Inflammatory macrophage (primary cell): Measurements from ENCODE around the gene TRABD2A.

Experiments used
- DNase-seq, 2 donors: peaks; one replicate each; pipeline ENCODE4 v3.0.0-alpha.2; 2020 to 2022

The TRABD2A gene

GRCh38 chr2:84815146-84815545, 65.7 kb downstream of the TRABD2A start:
- DNase-seq: no peak

GRCh38 chr2:84811839-84812431, 68.9 kb downstream of the TRABD2A start:
- no peak for DNase-seq

DNA sequence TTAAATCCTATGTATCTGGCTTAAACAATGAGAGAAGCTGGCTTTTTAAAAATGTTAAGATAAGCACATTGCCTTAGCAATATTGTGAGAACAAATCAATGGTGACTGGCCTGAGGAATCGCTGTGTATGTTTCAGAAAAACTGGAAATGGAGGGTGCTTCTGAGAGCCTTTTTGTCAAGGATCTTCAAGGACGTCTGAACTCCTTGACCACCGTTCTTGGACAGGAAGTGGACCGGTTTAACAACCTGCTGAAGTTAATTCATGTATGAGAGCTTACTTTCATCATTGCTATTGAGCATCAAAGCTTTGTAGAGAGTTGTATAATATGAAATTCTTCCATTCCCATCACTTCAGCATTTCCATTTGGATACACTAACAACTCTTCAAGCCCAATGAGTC, 72.6 kb downstream of the TRABD2A start:
- no peak for DNase-seq

GRCh38 chr2:84807063-84807485, 73.8 kb downstream of the TRABD2A start:
- DNase-seq: no peak

- no peak for DNase-seq
Observed at GRCh38 chr2:84805250-84805958, 75.5 kb downstream of the TRABD2A start.

DNA sequence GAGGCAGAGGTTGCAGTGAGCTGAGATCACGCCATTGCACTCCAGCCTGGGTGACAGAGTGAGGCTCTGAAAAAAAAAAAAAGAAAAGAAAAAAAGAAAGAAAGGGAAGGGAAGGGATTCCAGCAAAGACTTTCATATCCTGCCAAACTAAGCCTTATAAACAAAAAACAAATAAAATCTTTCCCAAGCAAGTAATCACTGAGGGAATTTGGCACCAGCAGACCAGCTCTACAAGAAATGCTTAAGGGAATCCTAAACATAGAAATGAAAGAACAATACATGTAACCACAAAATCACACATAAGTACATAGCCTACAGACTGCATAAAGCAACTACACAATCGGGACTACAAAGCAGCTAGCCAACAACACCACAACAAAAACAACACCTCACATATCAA, 79.1 kb downstream of the TRABD2A start:
- no peak for DNase-seq

DNA sequence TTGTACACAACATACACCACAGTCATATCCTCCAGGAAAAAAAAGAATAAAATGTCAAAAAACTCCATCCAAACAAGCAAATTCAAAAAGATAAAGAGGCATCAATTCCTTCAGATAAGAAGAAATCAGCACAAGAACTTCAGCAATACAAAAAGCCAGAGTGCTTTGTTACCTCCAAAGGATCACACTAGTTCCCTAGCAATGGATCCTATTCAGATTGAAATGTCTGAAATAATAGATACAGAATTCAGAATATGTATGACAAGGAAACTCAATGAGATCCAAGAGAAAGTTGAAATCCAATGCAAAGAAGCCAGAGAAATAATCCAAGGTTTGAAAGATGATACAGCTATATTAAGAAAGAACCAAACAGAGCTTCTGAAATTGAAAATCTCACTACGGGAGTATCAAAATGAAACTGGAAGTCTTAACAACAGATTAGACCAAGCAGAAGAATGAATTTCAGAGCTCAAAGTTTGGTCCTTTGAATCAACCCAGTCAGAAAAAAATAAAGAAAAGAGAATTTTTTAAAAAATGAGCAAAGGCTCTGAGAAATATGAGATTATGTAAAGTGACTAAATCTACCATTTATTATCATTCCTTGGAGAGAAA, 80.6 kb downstream of the TRABD2A start:
- no peak for DNase-seq

GRCh38 chr2:84799772-84800171, 81.1 kb downstream of the TRABD2A start:
- no peak for DNase-seq

GRCh38 chr2:84797271-84797670, 83.6 kb downstream of the TRABD2A start:
- DNase-seq: no peak

DNA sequence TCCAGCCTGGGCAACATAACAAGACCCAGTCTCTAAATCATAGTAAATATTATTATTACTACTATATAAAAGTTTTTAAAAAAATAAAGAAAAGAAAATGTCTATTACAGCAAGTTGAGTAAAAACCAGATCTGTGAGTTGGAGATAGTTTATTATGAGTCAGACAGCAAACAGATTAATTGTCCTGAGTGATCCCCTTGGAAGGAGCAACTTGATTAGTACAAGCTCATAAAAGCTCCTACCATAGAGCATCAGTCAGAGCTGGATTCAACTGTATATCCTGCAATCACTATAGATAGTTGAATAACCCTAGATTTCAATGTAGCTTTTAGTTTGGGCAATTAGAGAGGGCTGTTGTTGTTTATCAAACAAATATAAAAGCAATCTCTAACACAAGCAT, 84.1 kb downstream of the TRABD2A start:
- DNase-seq: no peak

DNA sequence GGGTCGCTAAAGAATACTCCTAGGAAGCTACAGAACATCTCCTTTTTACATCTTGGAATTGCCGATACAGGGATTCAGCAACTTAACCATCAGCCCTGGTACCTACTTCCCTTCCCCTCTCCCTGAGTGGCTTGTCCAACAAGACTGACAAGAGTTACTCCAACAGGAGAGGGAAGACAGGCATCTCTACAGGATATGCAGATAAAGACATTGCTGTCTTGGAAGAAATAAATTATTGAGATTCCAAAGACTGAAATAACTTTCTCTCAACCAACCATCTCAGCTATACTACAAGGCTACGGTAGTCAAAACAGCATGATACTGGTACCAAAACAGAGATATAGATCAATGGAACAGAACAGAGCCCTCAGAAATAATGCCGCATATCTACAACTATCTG, 87.2 kb downstream of the TRABD2A start:
- DNase-seq: no peak

- DNase-seq: no peak
Observed at GRCh38 chr2:84792856-84793522, 87.9 kb downstream of the TRABD2A start.

DNA sequence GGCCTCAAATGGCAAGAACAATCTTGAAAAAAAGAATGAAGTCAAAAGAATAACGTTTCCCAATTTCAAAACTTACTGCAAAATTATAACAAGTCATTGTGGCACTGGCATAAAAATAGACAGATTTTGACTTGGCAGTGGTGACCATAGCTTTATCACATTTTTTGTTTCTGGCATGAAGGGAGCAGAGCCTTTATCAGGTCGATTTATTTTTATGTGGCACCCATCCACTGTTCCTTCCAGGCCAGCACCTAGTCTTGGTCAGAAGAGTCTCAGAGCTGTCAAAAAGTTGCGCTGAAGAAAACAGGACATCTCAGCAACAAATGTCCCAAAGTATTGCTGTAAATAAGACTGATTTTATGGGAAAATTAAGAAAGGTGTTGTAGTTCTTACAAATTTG, 92.4 kb downstream of the TRABD2A start:
- no peak for DNase-seq

DNA sequence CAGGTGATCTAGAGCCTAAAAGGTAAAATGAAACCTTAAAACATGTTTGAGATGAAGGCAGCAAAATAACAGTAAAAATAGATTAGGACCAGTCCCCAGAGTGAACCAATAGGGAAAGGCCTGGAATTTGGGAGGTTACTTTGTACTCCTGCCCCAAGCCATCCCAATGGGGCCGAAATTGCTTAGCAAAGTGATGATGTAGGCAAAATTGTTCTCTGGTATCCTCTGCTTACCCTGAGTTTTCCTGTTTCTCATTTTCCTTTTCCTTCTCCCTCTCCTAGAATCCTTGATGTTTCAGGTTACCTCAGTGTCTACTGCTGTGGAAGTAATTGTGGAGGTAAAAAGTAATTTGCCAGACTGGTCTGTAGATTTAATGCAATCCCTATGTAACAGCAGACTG, 92.9 kb downstream of the TRABD2A start:
- no peak for DNase-seq

- DNase-seq: no peak
Observed at GRCh38 chr2:84786601-84787000, 94.3 kb downstream of the TRABD2A start.

GRCh38 chr2:84785950-84786349, 94.9 kb downstream of the TRABD2A start:
- no peak for DNase-seq

- no peak for DNase-seq
Observed at GRCh38 chr2:84782717-84783442, 98.0 kb downstream of the TRABD2A start.

DNA sequence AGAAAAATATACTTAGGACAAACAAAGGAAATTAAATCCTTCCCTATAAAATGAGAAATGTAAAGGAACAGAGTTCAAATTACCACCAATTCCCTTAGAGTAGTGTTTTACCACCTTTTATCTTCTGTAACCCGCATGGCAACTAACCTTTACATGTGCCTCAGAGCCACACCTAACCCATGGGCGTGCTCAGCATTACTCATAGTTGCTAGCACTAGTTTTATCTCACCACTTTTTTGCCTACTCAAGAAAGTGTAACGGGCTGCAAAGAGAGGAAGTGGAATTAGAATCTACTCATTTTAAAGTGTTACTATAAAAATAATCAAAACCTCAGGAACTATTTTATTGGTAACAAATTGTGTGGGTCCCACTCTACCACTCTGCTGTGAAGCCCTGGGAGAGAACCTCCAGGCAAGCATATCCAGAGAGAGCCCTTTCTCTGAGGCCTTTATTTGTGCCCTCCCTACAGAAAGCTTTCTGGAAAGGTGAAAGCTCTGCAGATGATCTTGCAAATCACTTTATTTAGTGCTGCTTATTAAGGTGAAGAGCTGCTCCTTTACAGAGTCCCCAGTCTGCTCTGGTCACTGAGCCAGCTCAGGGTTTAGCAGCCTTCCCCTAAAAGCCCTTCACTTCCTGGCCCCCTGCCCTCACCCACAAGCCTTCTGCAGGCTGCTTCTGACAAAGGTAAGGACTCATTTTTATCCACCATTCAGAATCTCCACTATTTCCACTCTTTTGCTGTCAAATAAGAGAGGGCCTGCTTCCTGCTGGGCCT, 98.8 kb downstream of the TRABD2A start:
- DNase-seq: peak in 1 of 2 donors; percentile 5

DNA sequence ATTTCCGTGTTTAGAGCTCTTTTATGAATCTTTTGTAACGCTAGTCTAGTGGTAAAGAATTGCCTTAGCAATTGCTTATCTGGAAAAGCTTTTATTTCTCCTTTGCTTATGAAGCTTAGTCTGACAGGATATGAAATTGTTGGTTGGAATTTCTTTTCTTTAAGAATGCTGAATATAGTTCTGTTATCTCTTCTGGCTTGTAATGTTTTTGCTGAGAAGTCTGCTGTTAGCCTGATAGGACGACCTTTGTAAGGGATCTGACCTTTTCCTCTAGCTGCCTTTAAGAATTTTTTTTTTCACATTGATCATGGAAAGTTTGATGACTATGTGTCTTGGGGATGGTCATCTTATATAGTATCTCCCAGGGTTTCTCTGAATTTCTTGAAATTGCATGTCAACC, 101.1 kb downstream of the TRABD2A start:
- DNase-seq: no peak

DNA sequence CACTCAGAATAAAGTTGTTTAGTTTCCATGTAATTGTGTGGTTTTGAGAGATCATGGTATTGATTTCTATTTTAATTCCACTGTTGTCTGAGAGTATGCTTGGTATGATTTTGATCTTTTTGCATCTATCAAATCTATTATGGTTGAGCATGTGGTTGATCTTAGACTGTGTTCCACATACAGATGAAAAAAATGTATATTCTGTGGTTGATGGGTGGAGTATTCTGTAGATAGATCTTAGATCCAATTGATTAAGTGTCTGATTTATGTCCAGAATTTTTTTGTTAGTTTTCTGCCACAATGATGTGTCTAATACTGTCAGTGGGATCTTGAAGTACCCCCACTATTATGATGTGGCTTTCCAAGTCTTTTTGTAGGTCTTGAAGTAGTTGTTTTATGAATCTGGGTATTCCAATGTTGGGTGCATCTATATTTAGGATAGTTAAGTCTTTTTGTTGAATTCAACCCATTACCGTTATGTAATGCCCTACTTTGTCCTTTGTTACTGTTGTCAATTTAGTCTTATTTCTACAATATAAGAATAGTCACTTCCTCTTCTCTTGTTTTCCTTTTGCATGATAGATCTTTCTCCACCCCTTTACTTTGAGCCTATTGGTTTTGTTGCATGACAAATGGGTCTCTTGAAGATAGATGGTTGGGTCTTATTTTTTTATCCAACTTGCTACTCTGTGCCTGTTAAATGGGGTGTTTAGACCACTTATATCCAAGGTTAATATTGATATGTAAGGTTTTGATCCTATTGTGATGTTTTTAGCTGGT, 101.8 kb downstream of the TRABD2A start:
- no peak for DNase-seq

DNA sequence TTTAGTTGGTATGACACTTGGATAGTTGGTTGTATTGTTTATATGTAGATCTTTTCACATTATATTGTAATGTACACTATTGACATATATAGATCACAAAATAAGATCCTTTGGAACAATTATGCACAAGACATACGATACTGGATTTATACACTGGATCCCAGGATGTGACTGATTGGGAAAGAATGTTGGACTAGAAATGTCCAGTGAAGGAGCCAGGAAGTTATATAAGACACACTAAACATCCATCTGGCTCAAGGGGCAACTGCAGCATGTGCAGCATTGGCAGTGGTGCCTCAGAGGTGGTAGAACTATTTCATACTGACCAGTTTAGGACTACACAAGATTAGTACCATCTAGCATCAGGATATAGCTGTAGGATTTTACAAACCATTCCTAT, 104.9 kb downstream of the TRABD2A start:
- DNase-seq: no peak
